GM18505 (cell line): Measurements from ENCODE around the gene SOX18.
A peak's percentile ranks its signal among the peaks of the same experiment; 100 is the strongest.

ENCODE experiments used
- ATAC-seq: cut with Tn5 transposase; IDR thresholded peaks from one replicate; pipeline ENCODE4 v1.9.1; 2021; ENCODE audit not compliant: unreplicated experiment
- POLR2A ChIP-seq: IDR thresholded peaks from 4 replicates; pipeline ENCODE4 v1.6.1; 2011; ENCODE audit warnings: borderline replicate concordance; ENCODE audit not compliant: insufficient read depth, insufficient read length; ENCODE audit errors: extremely low read depth

SOX18 gene

DNA sequence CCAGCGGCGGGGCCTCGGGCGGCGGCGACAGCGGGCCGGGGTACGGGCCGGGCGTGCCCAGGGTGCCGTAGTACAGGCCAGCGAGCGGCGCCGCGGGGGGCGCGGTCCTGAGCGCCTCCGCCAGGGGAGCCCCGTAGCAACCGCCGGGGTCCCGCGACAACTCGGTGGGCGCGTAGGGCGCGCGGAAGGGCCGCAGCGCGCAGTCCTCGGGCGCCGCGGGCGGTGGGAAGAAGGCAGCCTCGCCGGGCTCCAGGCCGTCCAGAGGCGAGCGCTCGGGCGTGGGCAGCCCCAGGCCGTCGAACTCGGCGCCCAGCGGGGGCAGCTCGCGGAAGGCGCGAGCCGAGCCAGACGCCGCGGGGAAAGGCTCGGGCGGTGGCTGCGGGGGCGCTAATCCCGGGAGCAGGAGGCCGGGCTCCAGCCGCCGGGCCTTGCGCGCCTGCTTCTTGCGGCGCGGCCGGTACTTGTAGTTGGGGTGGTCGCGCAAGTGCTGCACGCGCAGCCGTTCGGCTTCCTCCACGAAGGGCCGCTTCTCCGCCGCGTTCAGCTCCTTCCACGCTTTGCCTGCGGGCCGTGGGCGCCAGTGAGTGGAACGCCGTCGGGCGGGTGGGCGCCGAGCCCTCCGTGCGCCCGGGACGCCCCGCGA is 916 bp downstream of the SOX18 start:
- TF ChIP-seq POLR2A, result no peak
- ATAC-seq, result no peak

DNA sequence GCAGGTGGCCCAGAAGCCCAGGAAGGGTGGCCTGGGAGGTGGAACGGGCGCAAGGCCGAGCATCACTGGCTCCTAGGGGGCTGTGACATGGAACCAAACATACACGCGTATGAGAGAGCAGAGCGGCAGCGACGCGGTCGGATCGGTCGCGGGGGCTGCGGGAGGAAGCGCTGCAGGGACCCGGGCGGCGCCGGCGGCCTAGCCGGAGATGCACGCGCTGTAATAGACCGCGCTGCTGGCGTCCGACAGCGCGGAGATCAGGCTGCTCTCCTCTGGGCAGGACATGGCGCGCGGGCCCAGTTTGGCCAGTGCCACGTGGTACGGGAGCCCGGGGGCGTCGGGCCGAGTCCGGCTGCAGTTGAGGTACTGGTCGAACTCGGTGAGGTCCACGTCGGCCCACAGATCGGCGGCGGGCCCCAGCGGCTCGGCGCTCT is 1.5 kb downstream of the SOX18 start:
- TF ChIP-seq POLR2A, result no peak
- no peak for ATAC-seq

DNA sequence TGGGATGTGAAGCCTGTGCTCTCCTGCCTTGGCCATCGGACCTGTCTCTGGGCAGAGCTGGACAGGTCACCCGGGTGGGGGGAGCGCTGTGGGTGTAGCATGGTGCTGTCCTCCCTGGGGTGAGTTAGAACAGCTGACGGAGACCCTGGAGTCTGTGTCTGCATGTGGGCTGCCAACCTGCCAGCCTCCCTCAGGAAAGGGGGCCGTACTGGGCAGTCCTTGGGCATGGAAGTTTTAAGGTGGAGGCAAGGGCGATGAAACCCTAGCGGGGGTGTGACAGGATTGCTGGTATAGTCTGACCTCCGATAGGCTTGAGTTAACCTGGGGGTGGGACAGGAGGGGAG is 2.4 kb downstream of the SOX18 start:
- ATAC-seq, result no peak
- TF ChIP-seq POLR2A, result no peak

DNA sequence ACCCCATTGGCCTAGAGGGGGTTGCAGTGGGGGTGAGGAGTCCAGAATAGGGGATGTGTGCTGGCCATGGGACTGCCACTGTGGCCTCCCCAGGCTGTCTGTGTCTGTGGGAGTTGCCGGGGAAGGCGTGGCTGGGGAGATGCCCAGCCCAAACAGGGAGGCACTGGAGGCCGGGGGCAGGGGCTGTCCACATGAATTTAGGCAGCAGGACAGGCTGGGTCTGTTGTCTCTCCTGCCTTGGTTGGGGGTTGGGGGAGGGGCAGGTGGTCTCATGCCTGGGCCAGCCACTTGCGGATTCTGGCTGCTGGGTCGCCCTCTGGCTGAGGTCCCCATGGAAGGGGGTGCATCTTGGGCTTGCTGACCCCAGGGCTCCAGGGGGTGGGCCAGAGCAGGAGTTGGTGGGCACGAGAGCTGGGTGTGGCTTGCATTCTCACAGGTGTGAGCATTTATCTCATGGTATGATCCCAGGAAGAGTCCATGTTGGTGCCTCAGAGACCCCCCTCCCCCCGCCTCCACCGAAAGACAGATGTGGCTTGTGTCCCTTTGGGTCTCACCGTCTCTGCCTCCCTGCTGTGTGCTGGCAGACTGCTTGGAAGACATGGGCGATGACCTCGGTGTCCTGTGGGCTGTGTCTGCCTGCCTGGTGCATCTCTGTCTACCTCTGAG is 4.0 kb downstream of the SOX18 start:
- no peak for ATAC-seq
- no peak for TF ChIP-seq POLR2A

DNA sequence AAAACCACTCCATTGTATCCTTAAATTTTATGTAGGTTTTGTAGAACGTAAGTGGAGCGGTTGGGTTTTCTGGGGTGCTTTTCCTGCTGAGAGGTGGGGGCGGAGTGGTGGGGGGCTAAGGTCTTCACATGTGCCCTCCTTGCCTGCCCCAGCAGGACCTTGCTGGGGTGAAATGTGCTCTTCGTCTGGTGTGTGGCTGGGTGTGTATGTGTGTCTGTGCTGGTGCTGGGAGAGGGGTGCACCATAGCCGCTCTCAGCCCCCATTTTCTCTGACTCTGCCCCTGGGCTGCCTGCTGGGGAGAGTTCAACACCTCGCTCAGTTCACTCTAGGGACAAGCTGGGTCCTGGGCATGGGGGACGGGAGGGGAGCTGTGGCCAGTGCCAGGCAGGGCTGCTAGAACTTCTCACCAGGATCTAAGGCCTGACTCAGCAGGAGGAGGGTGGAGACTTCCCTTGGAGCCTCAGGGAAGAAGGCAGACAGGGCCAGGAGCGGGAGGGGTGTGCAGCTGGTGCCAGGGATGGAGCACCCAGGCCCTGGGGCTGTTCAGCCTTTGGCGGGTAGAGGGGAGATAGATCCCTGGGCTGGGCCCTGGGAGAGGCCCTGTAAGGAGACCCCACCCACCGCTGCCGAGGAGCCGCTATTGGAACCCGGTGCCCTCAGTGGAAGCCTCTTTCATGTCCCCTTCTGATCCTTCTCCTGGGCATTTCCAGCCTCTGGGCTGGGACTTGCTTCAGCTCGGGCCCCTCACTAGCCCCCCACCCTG is 4.8 kb downstream of the SOX18 start:
- no peak for TF ChIP-seq POLR2A
- ATAC-seq, result no peak

DNA sequence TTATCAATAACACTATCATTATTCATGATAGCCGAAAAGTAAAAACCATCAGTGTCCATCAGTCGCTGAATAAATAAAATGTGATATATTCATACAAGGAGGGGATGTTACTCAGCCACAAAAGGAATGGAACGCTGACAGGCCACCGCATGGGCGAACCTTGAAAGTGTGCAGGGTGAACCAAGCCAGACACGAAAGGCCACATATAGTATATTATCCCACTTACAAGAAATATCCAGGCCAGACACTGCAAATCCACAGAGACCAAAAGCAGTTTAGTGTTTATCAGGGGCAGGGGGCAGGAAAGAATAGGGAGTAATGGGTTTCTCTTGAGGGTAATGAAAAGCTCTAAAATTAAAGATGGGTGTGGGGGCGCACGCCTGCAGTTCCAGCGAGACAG is 5.7 kb downstream of the SOX18 start:
- ATAC-seq, result no peak
- TF ChIP-seq POLR2A, result no peak

DNA sequence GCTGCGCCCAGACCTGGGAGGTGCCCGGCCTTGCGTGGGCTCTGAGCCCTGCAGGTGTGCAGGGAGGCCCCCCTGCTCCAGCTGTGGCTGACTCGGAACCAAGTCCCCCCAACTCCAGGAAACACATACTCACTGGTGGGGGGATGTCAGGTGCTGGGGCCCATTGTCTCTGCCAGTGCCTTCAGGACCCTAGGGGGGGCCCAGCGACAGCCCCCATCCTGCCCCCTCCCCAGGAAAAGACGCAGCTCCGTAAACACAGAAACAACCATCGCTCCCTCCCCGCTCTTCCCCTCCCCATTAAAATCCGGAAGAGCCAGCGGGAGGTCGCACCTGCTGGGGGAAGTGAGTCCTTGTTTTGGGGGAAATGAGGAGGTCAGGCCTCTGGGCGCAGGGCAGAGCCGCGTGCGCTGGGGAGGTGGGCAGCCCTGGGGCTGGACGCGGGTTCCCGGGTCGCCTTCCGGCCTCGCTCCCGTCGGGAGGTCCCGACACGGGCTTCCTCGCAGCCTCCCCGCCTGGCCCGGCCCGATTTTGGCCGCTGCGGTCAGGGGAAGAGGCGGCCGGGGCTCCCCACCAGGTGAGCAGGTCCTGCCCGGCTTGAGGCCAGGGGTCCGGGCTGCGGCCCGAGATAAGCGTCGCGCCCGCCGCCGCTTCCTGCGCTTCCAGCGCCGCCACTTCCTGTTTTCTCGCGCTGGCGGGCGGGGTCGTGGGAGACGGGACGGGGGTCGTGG is 7.2 kb downstream of the SOX18 start:
- peak; percentile 40 for TF ChIP-seq POLR2A
- no peak for ATAC-seq

DNA sequence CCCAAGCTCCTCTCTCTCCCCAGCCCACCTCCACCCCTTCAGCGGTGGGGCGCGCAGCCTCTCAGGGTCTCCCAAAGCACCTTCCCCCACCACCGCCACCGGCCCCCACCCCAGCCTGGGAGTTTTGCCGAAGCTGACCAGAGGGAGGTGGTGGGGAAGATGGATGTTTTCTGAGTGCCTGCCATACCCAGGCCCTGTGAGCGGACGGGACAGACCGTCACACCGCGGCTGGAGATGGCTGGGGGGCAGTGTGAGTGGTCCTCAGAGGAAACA is 7.7 kb downstream of the SOX18 start:
- ATAC-seq, result no peak
- no peak for TF ChIP-seq POLR2A

DNA sequence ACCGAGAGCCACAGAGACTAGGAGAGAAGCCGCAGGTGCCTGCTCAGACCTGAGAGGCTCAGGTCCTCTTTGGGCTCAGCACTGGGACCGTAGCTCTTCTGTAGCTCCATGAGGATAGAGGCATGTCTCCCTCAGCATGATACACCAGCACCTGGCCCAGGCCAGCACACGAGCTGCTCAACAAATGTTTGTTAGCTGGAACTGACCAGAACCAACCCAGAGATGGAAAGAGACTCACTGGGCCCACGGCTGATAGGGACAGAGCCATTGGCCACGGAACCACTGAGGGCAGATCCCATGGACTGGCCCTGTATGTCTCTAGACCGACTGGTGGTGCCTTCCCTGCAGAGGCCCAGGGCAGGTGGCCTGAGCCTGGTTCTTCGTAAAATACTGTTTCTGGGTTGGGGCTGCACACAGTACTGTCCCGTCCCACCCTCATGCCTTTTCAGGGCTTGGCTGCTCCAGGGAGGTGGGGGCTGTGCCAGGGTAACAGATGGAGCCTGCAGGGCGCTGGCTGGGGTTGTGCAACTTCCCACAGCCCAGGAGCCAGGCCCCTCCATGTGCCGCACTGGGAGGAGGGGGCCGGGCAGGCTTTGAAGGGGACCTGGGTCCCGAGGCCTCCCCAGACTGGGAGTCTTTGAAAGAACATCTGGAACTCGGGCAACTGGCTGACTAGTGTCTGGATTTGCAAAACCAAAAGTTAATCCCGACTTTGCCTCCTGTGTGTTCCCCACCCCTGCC is 8.2 kb downstream of the SOX18 start:
- no peak for ATAC-seq
- TF ChIP-seq POLR2A, result no peak

DNA sequence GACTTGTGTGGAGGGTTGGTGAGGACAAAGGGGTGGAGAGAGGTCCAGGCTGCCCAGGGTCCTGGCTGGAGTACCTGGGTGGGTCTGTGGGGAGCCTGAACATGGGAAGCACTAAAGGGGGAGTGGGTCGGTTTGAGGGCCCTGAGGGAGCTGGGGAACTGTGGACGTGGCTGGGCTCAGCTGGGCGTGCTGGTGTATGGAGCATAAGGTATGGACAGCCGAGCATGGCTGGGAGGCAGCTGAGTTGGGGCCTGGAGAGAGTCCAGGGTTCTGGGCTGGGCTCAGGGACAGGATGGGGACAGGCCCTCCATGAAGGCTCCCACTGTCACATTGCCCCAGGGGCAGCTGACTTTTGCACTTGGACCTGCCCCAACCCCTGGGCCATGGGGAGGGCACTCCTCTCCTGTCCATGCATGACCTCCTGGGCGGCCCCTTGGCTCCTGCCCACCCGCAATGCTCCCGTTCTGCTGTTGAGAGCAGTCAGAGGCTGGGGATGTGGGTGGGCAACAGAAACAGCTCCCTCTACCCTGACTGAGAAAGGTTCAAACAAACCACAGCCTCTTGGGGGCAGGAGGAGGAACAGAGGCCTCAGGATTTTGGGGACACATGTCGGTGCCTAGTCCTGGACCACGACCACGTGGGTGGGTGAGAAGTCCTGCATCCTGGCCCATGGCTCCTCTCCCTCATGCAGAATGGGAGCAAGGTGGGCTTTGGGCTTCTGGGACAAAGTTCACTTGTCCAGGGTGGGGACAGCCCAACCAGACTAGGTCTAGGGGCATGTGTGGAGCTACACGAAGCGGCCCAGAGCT is 9.0 kb downstream of the SOX18 start:
- no peak for TF ChIP-seq POLR2A
- ATAC-seq, result no peak

DNA sequence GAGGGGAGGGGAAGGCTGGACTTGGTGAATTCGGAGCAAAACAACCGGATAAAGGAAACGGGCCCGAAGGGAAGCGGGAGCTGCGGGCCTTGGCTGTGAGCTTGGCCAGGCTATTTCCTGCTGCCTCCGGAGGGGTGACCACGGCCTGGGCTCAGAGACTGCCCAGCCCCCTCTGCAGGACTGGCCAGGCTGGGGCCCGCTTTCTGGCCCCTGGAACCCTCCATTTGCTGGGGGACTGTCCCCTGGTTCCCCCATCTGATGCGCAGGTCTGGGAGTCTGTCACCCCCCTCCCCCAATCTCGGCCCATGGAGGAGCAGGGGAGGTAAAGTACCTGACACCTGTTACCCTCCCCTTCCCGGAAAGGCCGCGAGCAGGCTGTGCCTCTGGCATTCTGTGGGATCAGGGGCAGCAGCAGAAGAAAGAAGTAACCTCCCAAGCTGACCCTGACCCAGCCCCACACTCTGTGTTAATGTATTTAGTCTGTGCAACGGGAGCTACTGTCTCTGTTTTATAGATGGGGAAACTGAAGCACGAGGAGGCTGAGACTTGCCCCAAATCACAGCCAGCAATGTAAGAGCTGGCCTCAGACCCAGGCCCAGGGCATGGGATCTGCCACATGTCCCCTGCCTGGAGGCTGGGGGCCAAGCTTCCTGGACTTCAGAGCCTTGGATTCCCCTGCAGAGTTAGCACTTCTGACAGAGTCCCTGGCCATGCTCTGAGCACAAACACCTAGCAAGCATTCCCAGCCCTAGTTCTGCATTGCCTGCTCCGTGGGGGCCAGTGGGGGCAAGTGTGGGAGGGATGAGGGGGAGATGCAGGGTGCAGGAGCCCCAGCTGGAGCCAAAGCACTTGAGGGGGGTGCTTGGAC is 9.9 kb downstream of the SOX18 start:
- no peak for ATAC-seq
- no peak for TF ChIP-seq POLR2A
